Gastroesophageal sphincter (tissue), 4 donors: Measurements from ENCODE around the gene PANX2. TPM values are rescaled to one million over a fixed set of nuclear protein-coding genes. Genes with fewer than 3 reads are reported as not detected.
A peak's percentile ranks its signal among the peaks of the same experiment; 100 is the strongest.

Experiments used
- ATAC-seq: fragments of 150-250 bp; one replicate; pipeline ENCODE4 v1.9.1; 2016; ENCODE audit warnings: mild to moderate bottlenecking, moderate library complexity
- H3K27ac ChIP-seq, 4 donors: fragments of 200-600 bp; sonication (generic) in 3 of 4; 1 replicate in 3 of 4; 2 replicates in 1 of 4; pipeline ENCODE4 v1.5.1; 2016 to 2019
- H3K27me3 ChIP-seq: fragments of 200-600 bp; sonication (generic); one replicate; pipeline ENCODE4 v1.5.1; 2019
- H3K36me3 ChIP-seq, 2 donors: fragments of 200-600 bp; sonication (generic); one replicate each; pipeline ENCODE4 v1.5.1; 2019; ENCODE audit warnings: control low read depth in 1 of 2
- H3K4me1 ChIP-seq, 3 donors: fragments of 200-600 bp; sonication (generic); 1 replicate in 2 of 3; 2 replicates in 1 of 3; pipeline ENCODE4 v1.5.1; 2016 to 2019; ENCODE audit warnings: control low read depth in 2 of 3
- H3K4me3 ChIP-seq, 2 donors: fragments of 200-600 bp; sonication (generic); one replicate each; pipeline ENCODE4 v1.5.1; 2019; ENCODE audit warnings: mild to moderate bottlenecking in 1 of 2, moderate library complexity in 1 of 2
- H3K9me3 ChIP-seq, 3 donors: fragments of 200-600 bp; sonication (generic); one replicate each; pipeline ENCODE4 v1.5.1; 2017 to 2019; ENCODE audit warnings: control low read depth in 2 of 3
- EP300 ChIP-seq: sonication (generic); formaldehyde crosslinking; IDR thresholded peaks from one replicate; pipeline ENCODE4 v1.6.1; 2017; ENCODE audit warnings: antibody characterized with exemption, mild to moderate bottlenecking
- POLR2A ChIP-seq, 2 donors: fragments of 450-650 bp; IDR thresholded peaks; one replicate each; pipeline ENCODE4 v1.6.1; 2017; ENCODE audit warnings: antibody characterized with exemption in 2 of 2, mild to moderate bottlenecking in 2 of 2, moderate library complexity in 1 of 2
- POLR2AphosphoS5 ChIP-seq: sonication (generic); formaldehyde crosslinking; IDR thresholded peaks from one replicate; pipeline ENCODE4 v1.6.1; 2017; ENCODE audit warnings: antibody characterized with exemption
- WGBS, 2 donors: methylation state at CpG; one replicate each; pipeline ENCODE4 v1.1.5; 2018; ENCODE audit warnings: low coverage in 1 of 2; 5-methylcytosine and 5-hydroxymethylcytosine counted together
- total RNA-seq, 4 donors: library from RNA; depleted of rRNA; stranded (reverse); fragments of >200 nt; gene quantifications; one replicate each; pipeline ENCODE4 v1.1.0, GENCODE V29; 2016
- TF ChIP-seq, protein P1 (sequence below), 4 experiments: fragments of 200-600 bp in 2 of 4; fragments of 450-650 bp in 2 of 4; sonication (generic) in 1 of 4; IDR thresholded peaks; one replicate each; pipeline ENCODE4 v1.5.1; 2017 to 2019; ENCODE audit warnings: antibody characterized with exemption in 4 of 4, mild to moderate bottlenecking in 2 of 4, moderate library complexity in 2 of 4

The PANX2 gene
- total RNA-seq, 4 donors from 2014 or later = 0.13 to 0.46 TPM; not detected in 2

DNA sequence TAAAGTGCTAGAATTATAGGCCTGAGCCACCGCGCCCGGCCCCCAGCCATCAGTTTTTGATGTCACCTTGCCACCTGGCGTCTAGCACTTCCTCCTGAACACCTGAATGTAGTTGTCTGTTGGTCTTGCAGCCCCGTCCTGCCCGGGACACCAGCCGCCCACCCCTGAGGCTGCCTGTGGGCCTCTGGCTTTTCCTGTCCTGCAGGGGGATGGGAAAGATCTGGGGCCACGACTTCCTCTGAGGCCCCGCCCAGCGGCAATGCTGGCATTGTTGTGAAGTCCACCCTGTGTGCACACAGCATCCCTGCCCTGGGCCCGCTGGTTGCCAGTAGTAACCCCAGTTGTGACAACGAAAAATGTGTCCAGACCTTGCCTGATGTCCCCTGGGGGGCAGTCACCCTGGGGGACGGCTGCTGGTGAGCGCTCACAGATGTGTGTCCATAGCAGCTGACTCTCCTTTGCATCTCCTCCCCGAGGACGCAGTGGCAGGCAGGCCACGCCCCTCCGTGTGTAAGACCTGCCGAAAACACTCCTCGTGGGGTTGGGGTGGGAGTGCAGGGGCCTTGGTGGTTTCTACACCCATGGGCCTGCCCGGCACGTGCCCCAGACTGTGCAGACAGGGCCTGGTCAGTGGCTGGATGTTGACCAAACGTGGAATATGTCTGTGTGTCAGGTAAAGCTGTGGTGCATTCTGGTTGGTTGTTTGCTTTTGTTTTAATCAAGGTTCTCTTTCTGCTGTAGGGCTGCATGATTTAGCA, 37.0 kb downstream of the PANX2 start:
- Histone ChIP-seq H3K27ac (peak overlapping the region in 1 of 4 donors; percentile 17), H3K9me3 (no peaks in the 10 kb centered on the region), H3K36me3 (peaks cover 0 to 85% of the 10 kb centered on the region in 2 donors), H3K4me3 (no peak overlapping the region), H3K27me3 (no peaks in the 10 kb centered on the region), H3K4me1 (peaks cover 0 to 60% (median 1%) of the 10 kb centered on the region in 3 donors)
- 77 to 91% methylated on average over 4 to 6 of the region's 23 CpGs for WGBS, 2 donors
- no peak for ATAC-seq
- no peak for TF ChIP-seq EP300

DNA sequence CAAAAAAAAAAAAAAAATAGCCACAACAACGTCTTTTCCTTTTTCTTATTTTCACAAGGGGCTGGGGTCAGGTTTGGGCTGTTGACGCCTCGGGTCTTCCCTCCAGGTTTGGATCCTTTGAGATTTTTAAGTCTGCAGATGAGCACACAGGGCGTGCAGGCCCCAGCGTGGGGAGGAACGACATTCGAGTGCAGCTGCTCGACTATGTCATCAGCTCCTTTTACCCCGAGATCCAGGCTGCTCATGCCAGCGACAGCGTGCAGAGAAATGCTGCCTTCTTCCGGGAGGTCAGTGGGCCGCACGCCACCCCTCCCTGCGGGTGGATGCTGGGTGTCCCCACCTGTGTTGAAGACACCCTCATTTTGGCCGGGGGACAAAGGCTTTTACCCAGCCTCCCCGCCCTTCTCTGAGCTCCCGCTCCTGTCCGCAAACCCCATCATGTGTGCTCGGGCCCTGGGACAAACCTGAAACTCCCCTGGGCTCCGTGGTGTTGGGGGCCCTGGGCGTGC, 38.0 kb downstream of the PANX2 start:
- 79 to 86% methylated on average over 4 to 5 of the region's 22 CpGs for WGBS, 2 donors
- H3K27ac ChIP-seq = no peak overlapping the region
- no peaks in the 10 kb centered on the region for H3K27me3 ChIP-seq
- no peaks in the 10 kb centered on the region for H3K9me3 ChIP-seq
- peaks cover 0 to 93% of the 10 kb centered on the region in 2 donors for H3K36me3 ChIP-seq
- no peak for ATAC-seq
- H3K4me1 ChIP-seq = peaks cover 0 to 54% (median 0%) of the 10 kb centered on the region in 3 donors
- TF ChIP-seq POLR2AphosphoS5 (no peak), EP300 (no peak), POLR2A (IDR thresholded peaks at IDR 0.05) (no peak)
- TF ChIP-seq, protein P1, sequence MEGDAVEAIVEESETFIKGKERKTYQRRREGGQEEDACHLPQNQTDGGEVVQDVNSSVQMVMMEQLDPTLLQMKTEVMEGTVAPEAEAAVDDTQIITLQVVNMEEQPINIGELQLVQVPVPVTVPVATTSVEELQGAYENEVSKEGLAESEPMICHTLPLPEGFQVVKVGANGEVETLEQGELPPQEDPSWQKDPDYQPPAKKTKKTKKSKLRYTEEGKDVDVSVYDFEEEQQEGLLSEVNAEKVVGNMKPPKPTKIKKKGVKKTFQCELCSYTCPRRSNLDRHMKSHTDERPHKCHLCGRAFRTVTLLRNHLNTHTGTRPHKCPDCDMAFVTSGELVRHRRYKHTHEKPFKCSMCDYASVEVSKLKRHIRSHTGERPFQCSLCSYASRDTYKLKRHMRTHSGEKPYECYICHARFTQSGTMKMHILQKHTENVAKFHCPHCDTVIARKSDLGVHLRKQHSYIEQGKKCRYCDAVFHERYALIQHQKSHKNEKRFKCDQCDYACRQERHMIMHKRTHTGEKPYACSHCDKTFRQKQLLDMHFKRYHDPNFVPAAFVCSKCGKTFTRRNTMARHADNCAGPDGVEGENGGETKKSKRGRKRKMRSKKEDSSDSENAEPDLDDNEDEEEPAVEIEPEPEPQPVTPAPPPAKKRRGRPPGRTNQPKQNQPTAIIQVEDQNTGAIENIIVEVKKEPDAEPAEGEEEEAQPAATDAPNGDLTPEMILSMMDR (IDR thresholded peaks at IDR 0.05) = no peak
- no peak overlapping the region for H3K4me3 ChIP-seq

DNA sequence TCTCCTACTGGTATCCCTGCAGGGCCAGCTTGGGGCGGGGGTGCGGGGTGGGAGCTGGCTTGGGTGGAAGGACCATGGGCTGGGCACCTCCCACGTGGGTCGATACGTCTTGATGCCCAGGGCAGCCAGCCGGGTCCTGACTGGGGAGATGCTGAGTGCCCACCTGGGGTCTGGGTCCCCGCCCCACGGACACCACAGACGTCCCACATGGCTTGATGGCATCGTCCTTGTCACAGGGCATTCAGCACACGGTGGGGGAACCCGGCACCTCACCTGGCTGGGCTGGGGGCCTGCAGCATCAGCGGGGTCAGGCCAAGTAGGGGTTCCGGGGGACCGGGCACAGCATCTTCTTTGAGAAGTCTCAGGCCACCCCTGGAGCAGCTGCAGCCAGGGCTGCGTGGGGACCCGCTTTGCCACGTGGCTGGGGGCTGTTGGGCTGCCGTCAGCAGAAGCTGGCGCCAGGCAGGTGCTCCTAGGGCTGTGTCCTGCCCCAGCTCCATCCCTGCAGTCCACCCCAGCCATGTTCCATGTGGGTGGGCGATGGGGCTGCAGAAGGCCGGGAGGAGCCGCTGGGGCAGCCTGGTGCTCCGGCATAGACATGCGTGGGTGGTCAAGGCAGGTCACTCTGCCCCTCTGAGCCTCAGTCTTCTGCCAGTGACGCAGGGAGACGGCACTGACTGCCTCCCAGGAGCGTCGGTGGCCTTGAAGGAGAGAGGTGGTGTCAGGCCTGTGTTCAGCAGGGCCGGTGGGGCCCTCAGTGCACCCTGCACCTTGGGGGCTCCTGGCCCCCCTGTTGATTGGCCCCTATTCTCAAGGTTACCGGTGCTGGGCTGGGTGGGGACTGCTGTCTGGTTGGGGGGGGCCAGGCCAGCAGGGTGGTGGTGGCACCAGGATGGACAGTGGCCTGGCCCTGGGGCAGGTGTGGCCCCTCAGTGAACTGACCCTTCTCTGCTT, 38.7 kb downstream of the PANX2 start:
- no peaks in the 10 kb centered on the region for H3K9me3 ChIP-seq

DNA sequence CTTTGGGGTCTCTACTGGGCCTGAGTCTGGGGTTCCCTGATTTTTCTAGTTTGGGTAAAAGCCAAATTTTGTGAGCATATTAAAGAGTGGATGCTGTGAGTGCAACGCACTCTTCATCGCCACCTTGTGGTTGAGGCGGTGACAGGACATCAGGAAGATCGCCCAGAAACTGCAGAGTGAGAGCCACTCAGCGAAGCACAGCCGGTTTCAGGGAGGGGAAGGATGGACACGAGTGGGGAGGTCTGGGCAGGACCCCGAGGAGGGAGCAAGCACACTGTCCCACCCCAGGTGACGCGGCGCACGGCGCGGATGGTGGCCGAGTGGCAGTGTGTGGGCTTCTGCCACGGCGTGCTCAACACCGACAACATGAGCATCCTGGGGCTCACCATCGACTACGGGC, 39.4 kb downstream of the PANX2 start:
- Histone ChIP-seq H3K4me1 (peaks cover 0 to 44% (median 0%) of the 10 kb centered on the region in 3 donors), H3K9me3 (no peaks in the 10 kb centered on the region), H3K27ac (no peak overlapping the region), H3K27me3 (no peaks in the 10 kb centered on the region), H3K4me3 (no peak overlapping the region), H3K36me3 (peaks cover 0 to 100% of the 10 kb centered on the region in 2 donors)
- 0% methylated on average over 4 of the region's 20 CpGs; no CpG with 5 or more reads in 1 of the 2 donors for WGBS, 2 donors
- TF ChIP-seq, protein P1 (IDR thresholded peaks at IDR 0.05) = peak in 3 of 4 experiments; percentile 73 to 87 (median 82)
- TF ChIP-seq POLR2A (IDR thresholded peaks at IDR 0.05) (no peak), EP300 (no peak)
- ATAC-seq = peak; percentile 50

More for the DNA sequence above, 38.7 kb downstream of the PANX2 start:
- H3K27me3 ChIP-seq = no peaks in the 10 kb centered on the region
- H3K27ac ChIP-seq = no peak overlapping the region
- TF ChIP-seq, protein P1 (IDR thresholded peaks at IDR 0.05) = no peak
- TF ChIP-seq EP300 (no peak), POLR2AphosphoS5 (no peak), POLR2A (IDR thresholded peaks at IDR 0.05) (no peak)
- peaks cover 0 to 98% of the 10 kb centered on the region in 2 donors for H3K36me3 ChIP-seq
- peaks cover 0 to 50% (median 0%) of the 10 kb centered on the region in 3 donors for H3K4me1 ChIP-seq
- no peak overlapping the region for H3K4me3 ChIP-seq
- peak; percentile 20 for ATAC-seq
- no CpG with 5 or more reads among the region's 31 CpGs for WGBS, 2 donors
